HG02798 (cell line): ENCODE results near the gene PXN.

Experiments
- ATAC-seq: cut with Tn5 transposase; IDR thresholded peaks from one replicate; pipeline ENCODE4 v1.9.1; 2021; ENCODE audit warnings: mild to moderate bottlenecking; ENCODE audit not compliant: unreplicated experiment, poor library complexity

The PXN gene

GRCh38 chr12:120265473-120266179, at the start of gene PXN:
Gene PXN (minus strand): TSS chr12:120265730. CDS start chr12:120265629, 101 bp downstream.
- peak; percentile 85 for ATAC-seq

GRCh38 chr12:120314220-120314619, 48.7 kb upstream of the PXN start:
- no peak for ATAC-seq

- ATAC-seq = peak; percentile 99
Observed at GRCh38 chr12:120301962-120302815, 36.7 kb upstream of the PXN start, which contains the start of gene SIRT4. Gene SIRT4 (plus strand): TSS chr12:120302321. CDS start chr12:120303562, 1,241 bp downstream.

- ATAC-seq = peak; percentile 35
Observed at GRCh38 chr12:120292661-120293531, 27.4 kb upstream of the PXN start, which contains the start of gene RNU4-1. Gene RNU4-1 (minus strand): TSS chr12:120293237.

GRCh38 chr12:120292411-120292660, 26.8 kb upstream of the PXN start:
- no peak for ATAC-seq

GRCh38 chr12:120290609-120291305, 25.2 kb upstream of the PXN start:
- ATAC-seq = no peak

- no peak for ATAC-seq
Observed at GRCh38 chr12:120287491-120287890, 22.0 kb upstream of the PXN start.

- ATAC-seq = no peak
Observed at GRCh38 chr12:120286768-120287490, 21.4 kb upstream of the PXN start.

GRCh38 chr12:120284381-120284780, 18.9 kb upstream of the PXN start:
- ATAC-seq = no peak

- no peak for ATAC-seq
Observed at GRCh38 chr12:120283318-120283717, 17.8 kb upstream of the PXN start.

- ATAC-seq = no peak
Observed at GRCh38 chr12:120278137-120279069, 12.9 kb upstream of the PXN start.

GRCh38 chr12:120276734-120277133, 11.2 kb upstream of the PXN start:
- ATAC-seq = no peak

GRCh38 chr12:120267736-120268135, 2.2 kb upstream of the PXN start:
- no peak for ATAC-seq

- ATAC-seq = no peak
Observed at GRCh38 chr12:120266180-120266870, 795 bp upstream of the PXN start.

GRCh38 chr12:120264904-120265472, 542 bp downstream of the PXN start:
- no peak for ATAC-seq

- no peak for ATAC-seq
Observed at GRCh38 chr12:120264086-120264903, 1.2 kb downstream of the PXN start.

GRCh38 chr12:120263748-120264085, 1.8 kb downstream of the PXN start:
- ATAC-seq = no peak
